ENCODE data around the gene CLDN9.
A peak's percentile ranks its signal among the peaks of the same experiment; 100 is the strongest.

CLDN9 gene

GRCh38 chr16:2974319-2975056 is 38.2 kb upstream of the CLDN9 start:
- DNase-seq: no peak

GRCh38 chr16:2975161-2975795 is 37.4 kb upstream of the CLDN9 start:
- no peak for DNase-seq

- DNase-seq: no peak
These were observed 36.5 kb upstream of the CLDN9 start for GRCh38 chr16:2976201-2976600.

- DNase-seq: no peak
These were observed 36.0 kb upstream of the CLDN9 start for GRCh38 chr16:2976673-2977072.

GRCh38 chr16:2977440-2977839 is 35.3 kb upstream of the CLDN9 start:
- no peak for DNase-seq

- DNase-seq: no peak
These were observed 33.0 kb upstream of the CLDN9 start for GRCh38 chr16:2979669-2980226.

GRCh38 chr16:2980227-2981176 is 32.2 kb upstream of the CLDN9 start, which contains the start of gene PKMYT1:
PKMYT1 (minus strand) TSS chr16:2980446; CDS start chr16:2979657, 789 bp downstream.
- peak; percentile 93 to 94 for DNase-seq

- DNase-seq: no peak
These were observed 31.4 kb upstream of the CLDN9 start for GRCh38 chr16:2981177-2981898.

GRCh38 chr16:2981899-2982250 is 30.8 kb upstream of the CLDN9 start:
- DNase-seq: no peak

GRCh38 chr16:2982402-2982801 is 30.3 kb upstream of the CLDN9 start:
- no peak for DNase-seq

- peak; percentile 59 to 63 for DNase-seq
These were observed 29.0 kb upstream of the CLDN9 start for GRCh38 chr16:2983706-2984136.

- DNase-seq: no peak
These were observed 27.3 kb upstream of the CLDN9 start for GRCh38 chr16:2985462-2985861.

- no peak for DNase-seq
These were observed 26.8 kb upstream of the CLDN9 start for GRCh38 chr16:2985893-2986355.

- DNase-seq: no peak
These were observed 26.0 kb upstream of the CLDN9 start for GRCh38 chr16:2986623-2987188.

GRCh38 chr16:2987286-2987685 is 25.4 kb upstream of the CLDN9 start:
- DNase-seq: no peak

GRCh38 chr16:2987833-2988232 is 24.9 kb upstream of the CLDN9 start:
- no peak for DNase-seq

- DNase-seq: no peak
These were observed 24.1 kb upstream of the CLDN9 start for GRCh38 chr16:2988590-2989099.

GRCh38 chr16:2990891-2991290 is 21.8 kb upstream of the CLDN9 start:
- DNase-seq: no peak

- no peak for DNase-seq
These were observed 21.0 kb upstream of the CLDN9 start for GRCh38 chr16:2991566-2992261.

- DNase-seq: no peak
These were observed 20.2 kb upstream of the CLDN9 start for GRCh38 chr16:2992383-2993081.
